ENCODE results near the gene IKZF2. TPM values are rescaled to one million over a fixed set of nuclear protein-coding genes. Genes with fewer than 3 reads are reported as not detected.
A peak's percentile ranks its signal among the peaks of the same experiment; 100 is the strongest.

The IKZF2 gene
- total and polyA plus RNA-seq, 10 of the 15 experiments (the other 5 are each of a cell fraction or from before 2014, with no cell fraction given), result 15.2 to 266 (median 87.2) TPM

- Histone ChIP-seq H2AFZ (ENCODE audit: control insufficient read depth, low read depth, low read length) (no peak overlapping the region), H3K9ac (ENCODE audit: control insufficient read depth, insufficient read depth, low read length) (no peak overlapping the region), H3K27ac (ENCODE audit: control insufficient read depth, insufficient read depth) (no peak overlapping the region), H3K4me1 (ENCODE audit: control insufficient read depth, insufficient read depth, low read length) (peaks cover 21% of the 10 kb centered on the region; the same call in 1 of the 2 replicates), H3K36me3 (ENCODE audit: control insufficient read depth in 2 of 2, insufficient read depth in 2 of 2, low read length in 1 of 2) (peaks cover 12 to 43% of the 10 kb centered on the region in 2 experiments), H3K79me2 (ENCODE audit: control insufficient read depth, insufficient read depth, low read length) (peaks cover 93% of the 10 kb centered on the region), H4K20me1 (ENCODE audit: control insufficient read depth, insufficient read depth) (peaks cover 3% of the 10 kb centered on the region; the same call in 1 of the 2 replicates), H3K4me2 (ENCODE audit: control insufficient read depth, insufficient read depth) (no peak overlapping the region; the same call in 1 of the 2 replicates), H3K27me3 (replicated peaks in 1 of 2; ENCODE audit: control insufficient read depth in 2 of 2, insufficient read depth in 2 of 2, low read length in 1 of 2) (no peaks in the 10 kb centered on the region), H3K4me3 (no peak overlapping the region), H3K9me3 (replicated peaks; ENCODE audit: control insufficient read depth, insufficient read depth, low read length) (no peaks in the 10 kb centered on the region; the same call in 2 of the 3 replicates)
- CTCF ChIA-PET, result interaction anchor here (0.6 to 2.0 kb wide), 3 partner anchors 40 to 230 kb away, joined by 4 to 7 read pairs (median 4); no protein-coding TSS in a partner anchor
- FAIRE-seq (no peak), DNase-seq (ENCODE audit: low read depth, low spot score) (no peak), ATAC-seq (no peak)
- RAD21 ChIA-PET (ENCODE audit: unreplicated experiment), result interaction anchor here (0.5 to 1.7 kb wide), 6 partner anchors 10 to 230 kb away, joined by 3 to 4 read pairs (median 3); no protein-coding TSS in a partner anchor
- in situ Hi-C loops (cut with MboI), result loop anchor here (25.0 kb wide), 1 partner anchor 1730 kb away; no protein-coding TSS in a partner anchor
- BruUV-seq (replicated peaks), result no TSS peak
- intact Hi-C loops (cut with micrococcal nuclease; ENCODE audit: unreplicated experiment), result no loop called here
- 94% methylated on average over 5 of the region's 5 CpGs for WGBS (ENCODE audit: insufficient coverage, insufficient replicate concordance, low lambda C conversion rate, missing lambda C conversion rate)
- TF ChIP-seq POU2F2 (IDR thresholded peaks at IDR 0.05; ENCODE audit: borderline replicate concordance, low read depth, low read length) (no peak), POLR2AphosphoS5 (IDR thresholded peaks at IDR 0.05; ENCODE audit: low read length) (peak; percentile 71), POLR2A (IDR thresholded peaks at IDR 0.05; ENCODE audit: low read depth, low read length) (peak; percentile 63), POLR2AphosphoS2 (IDR thresholded peaks at IDR 0.05; ENCODE audit: low read depth, low read length) (peak; percentile 80)
- TF ChIP-seq, protein P1, sequence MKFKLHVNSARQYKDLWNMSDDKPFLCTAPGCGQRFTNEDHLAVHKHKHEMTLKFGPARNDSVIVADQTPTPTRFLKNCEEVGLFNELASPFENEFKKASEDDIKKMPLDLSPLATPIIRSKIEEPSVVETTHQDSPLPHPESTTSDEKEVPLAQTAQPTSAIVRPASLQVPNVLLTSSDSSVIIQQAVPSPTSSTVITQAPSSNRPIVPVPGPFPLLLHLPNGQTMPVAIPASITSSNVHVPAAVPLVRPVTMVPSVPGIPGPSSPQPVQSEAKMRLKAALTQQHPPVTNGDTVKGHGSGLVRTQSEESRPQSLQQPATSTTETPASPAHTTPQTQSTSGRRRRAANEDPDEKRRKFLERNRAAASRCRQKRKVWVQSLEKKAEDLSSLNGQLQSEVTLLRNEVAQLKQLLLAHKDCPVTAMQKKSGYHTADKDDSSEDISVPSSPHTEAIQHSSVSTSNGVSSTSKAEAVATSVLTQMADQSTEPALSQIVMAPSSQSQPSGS (IDR thresholded peaks at IDR 0.05; ENCODE audit: low read length), result 0 out of 2 replicates have a peak, but pooled peaks have one; percentile 25
- SMC1A ChIA-PET (ENCODE audit: uncharacterized antibody, unreplicated experiment), result interaction anchor here (0.7 to 21.1 kb wide), 5 partner anchors 20 to 1254 kb away, joined by 3 to 430 read pairs (median 4); partner anchors contain the start of gene IKZF2
- POLR2A ChIA-PET, result interaction anchor here (0.6 to 1.0 kb wide), 5 partner anchors 32 to 137 kb away, joined by 3 to 5 read pairs (median 4); no protein-coding TSS in a partner anchor
Observed at GRCh38 chr2:213007290-213007838, 144.0 kb downstream of the IKZF2 start.

All from GM12878 (cell line).